Esophagus squamous epithelium (tissue), 5 donors: ENCODE data around the gene ZEB2. TPM values are rescaled to one million over a fixed set of nuclear protein-coding genes. Genes with fewer than 3 reads are reported as not detected.

Experiments
- DNase-seq: peaks from one replicate; lab custom pipeline; 2025; lab: John Stamatoyannopoulos, UW
- H3K27ac ChIP-seq, 4 donors: fragments of 200-600 bp; sonication (generic); one replicate each; pipeline ENCODE4 v1.5.1; 2016 to 2019; ENCODE audit warnings: mild to moderate bottlenecking in 1 of 4
- H3K27me3 ChIP-seq, 4 donors: fragments of 200-600 bp; sonication (generic); 1 replicate in 3 of 4; 2 replicates in 1 of 4; pipeline versions ENCODE4 v1.5.1 to v1.6.0; 2017 to 2021; ENCODE audit warnings: antibody characterized with exemption in 1 of 4
- H3K36me3 ChIP-seq, 3 donors: fragments of 200-600 bp; sonication (generic); one replicate each; pipeline ENCODE4 v1.5.1; 2016 to 2019
- H3K4me1 ChIP-seq, 3 donors: fragments of 200-600 bp; sonication (generic); one replicate each; pipeline ENCODE4 v1.5.1; 2017 to 2019
- H3K4me3 ChIP-seq, 4 donors: fragments of 200-600 bp; sonication (generic); 1 replicate in 3 of 4; 2 replicates in 1 of 4; pipeline ENCODE4 v1.5.1; 2016 to 2019; ENCODE audit warnings: mild to moderate bottlenecking in 2 of 4, moderate library complexity in 1 of 4
- H3K9me3 ChIP-seq, 3 donors: fragments of 200-600 bp; sonication (generic); one replicate each; pipeline ENCODE4 v1.5.1; 2016 to 2019
- POLR2A ChIP-seq, 4 donors: fragments of 450-650 bp; IDR thresholded peaks; one replicate each; pipeline ENCODE4 v1.6.1; 2017; ENCODE audit warnings: antibody characterized with exemption in 4 of 4, mild to moderate bottlenecking in 4 of 4, moderate library complexity in 3 of 4
- WGBS, 2 donors: methylation state at CpG; one replicate each; pipeline ENCODE4 v1.1.5; 2018; 5-methylcytosine and 5-hydroxymethylcytosine counted together
- intact Hi-C: fragments of 100-400 bp; cut with DNase I; formaldehyde crosslinking; loops from one replicate; pipeline ENCODE4 v1.15.0; 2022
- total RNA-seq, 4 donors: library from RNA; depleted of rRNA; stranded (reverse); fragments of >200 nt; gene quantifications; one replicate each; pipeline ENCODE4 v1.1.0, GENCODE V29; 2016
- TF ChIP-seq, protein P1 (sequence below), 6 experiments: fragments of 450-650 bp in 4 of 6; fragments of 200-600 bp in 2 of 6; sonication (generic) in 2 of 6; IDR thresholded peaks; one replicate each; pipeline ENCODE4 v1.5.1; 2016 to 2019; ENCODE audit warnings: antibody characterized with exemption in 6 of 6, mild to moderate bottlenecking in 4 of 6, moderate library complexity in 4 of 6
- donor health status: DM: yes; HTN: yes; CAD: no.

ZEB2 gene
- total RNA-seq, 4 donors from 2014 or later, result 3.1 to 56.5 (median 15.7) TPM

GRCh38 chr2:144452989-144453336 lies 67.0 kb downstream of the ZEB2 start:
- WGBS, 2 donors, result 47 to 65% methylated on average over 4 of the region's 4 CpGs
- Histone ChIP-seq H3K36me3 (no peaks in the 10 kb centered on the region), H3K27me3 (no peaks in the 10 kb centered on the region), H3K9me3 (no peaks in the 10 kb centered on the region), H3K4me3 (peak overlapping the region in 3 of 4 donors; percentile 13 to 54 (median 28)), H3K4me1 (peaks cover 0 to 90% (median 38%) of the 10 kb centered on the region in 3 donors), H3K27ac (peak overlapping the region; percentile 33 to 81 (median 62))
- DNase-seq, result no peak
- no peak for TF ChIP-seq POLR2A (IDR thresholded peaks at IDR 0.05)
- TF ChIP-seq, protein P1, sequence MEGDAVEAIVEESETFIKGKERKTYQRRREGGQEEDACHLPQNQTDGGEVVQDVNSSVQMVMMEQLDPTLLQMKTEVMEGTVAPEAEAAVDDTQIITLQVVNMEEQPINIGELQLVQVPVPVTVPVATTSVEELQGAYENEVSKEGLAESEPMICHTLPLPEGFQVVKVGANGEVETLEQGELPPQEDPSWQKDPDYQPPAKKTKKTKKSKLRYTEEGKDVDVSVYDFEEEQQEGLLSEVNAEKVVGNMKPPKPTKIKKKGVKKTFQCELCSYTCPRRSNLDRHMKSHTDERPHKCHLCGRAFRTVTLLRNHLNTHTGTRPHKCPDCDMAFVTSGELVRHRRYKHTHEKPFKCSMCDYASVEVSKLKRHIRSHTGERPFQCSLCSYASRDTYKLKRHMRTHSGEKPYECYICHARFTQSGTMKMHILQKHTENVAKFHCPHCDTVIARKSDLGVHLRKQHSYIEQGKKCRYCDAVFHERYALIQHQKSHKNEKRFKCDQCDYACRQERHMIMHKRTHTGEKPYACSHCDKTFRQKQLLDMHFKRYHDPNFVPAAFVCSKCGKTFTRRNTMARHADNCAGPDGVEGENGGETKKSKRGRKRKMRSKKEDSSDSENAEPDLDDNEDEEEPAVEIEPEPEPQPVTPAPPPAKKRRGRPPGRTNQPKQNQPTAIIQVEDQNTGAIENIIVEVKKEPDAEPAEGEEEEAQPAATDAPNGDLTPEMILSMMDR (IDR thresholded peaks at IDR 0.05), result no peak
- intact Hi-C loops, result no loop called here

GRCh38 chr2:144452169-144452988 lies 67.5 kb downstream of the ZEB2 start:
- 34 to 39% methylated on average over 15 of the region's 15 CpGs for WGBS, 2 donors
- Histone ChIP-seq H3K9me3 (no peaks in the 10 kb centered on the region), H3K4me3 (peak overlapping the region in 3 of 4 donors; percentile 13 to 54 (median 28)), H3K27ac (peak overlapping the region; percentile 33 to 81 (median 62)), H3K4me1 (peaks cover 0 to 87% (median 38%) of the 10 kb centered on the region in 3 donors), H3K36me3 (no peaks in the 10 kb centered on the region), H3K27me3 (no peaks in the 10 kb centered on the region)
- no peak for TF ChIP-seq POLR2A (IDR thresholded peaks at IDR 0.05)
- TF ChIP-seq, protein P1 (IDR thresholded peaks at IDR 0.05), result peak in 3 of 6 experiments; percentile 19 to 40 (median 24)
- no peak for DNase-seq
- intact Hi-C loops, result no loop called here

DNA sequence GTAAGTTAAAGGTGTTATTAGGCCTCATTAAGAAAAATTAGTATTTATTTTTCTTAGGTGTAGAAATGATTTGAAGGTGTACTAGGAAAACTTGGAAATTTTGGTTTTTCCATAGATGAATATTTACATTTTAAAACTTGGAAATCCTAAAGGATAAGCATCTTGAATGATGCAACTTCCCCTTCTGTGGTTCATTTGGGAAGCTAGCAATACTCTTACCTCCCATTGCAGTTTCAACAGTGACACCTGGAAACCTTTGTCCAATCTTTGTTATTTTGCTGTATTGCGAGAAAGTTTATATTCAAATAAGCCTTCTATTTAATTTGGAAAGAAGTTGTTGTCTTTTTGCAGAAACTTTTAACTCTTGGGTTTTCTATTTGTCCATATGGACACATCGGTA lies 68.5 kb downstream of the ZEB2 start:
- Histone ChIP-seq H3K4me3 (no peak overlapping the region), H3K27me3 (no peaks in the 10 kb centered on the region), H3K9me3 (no peaks in the 10 kb centered on the region), H3K4me1 (peaks cover 0 to 77% (median 33%) of the 10 kb centered on the region in 3 donors), H3K36me3 (no peaks in the 10 kb centered on the region), H3K27ac (peak overlapping the region in 2 of 4 donors; percentile 54 to 70)
- intact Hi-C loops, result no loop called here
- TF ChIP-seq, protein P1 (IDR thresholded peaks at IDR 0.05), result no peak
- TF ChIP-seq POLR2A (IDR thresholded peaks at IDR 0.05), result no peak
- 85 to 91% methylated on average over 2 of the region's 2 CpGs for WGBS, 2 donors
- no peak for DNase-seq

DNA sequence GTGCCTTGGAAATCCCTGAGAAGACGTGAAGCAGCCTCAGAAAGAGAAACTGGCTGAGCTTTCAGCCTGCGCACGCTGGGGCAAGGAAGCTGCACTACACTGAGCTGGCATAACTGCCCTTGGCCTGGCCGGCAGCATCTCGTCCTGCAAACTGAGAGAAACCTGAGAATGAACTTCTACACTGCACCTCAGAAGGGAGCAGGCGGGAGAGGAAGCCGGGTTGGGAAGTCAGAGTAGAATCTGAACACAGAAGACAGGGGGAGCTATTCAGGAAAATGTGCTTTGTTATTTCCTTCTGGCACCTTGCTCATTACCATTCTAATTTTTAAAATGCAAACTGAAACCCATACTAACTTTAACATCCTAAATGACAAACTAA lies 70.9 kb downstream of the ZEB2 start:
- peak overlapping the region in 2 of 4 donors; percentile 15 to 51 for H3K4me3 ChIP-seq
- WGBS, 2 donors, result 61 to 68% methylated on average over 6 to 7 of the region's 7 CpGs
- H3K4me1 ChIP-seq, result peaks cover 0 to 65% (median 22%) of the 10 kb centered on the region in 3 donors
- peak overlapping the region; percentile 1 to 71 (median 61) for H3K27ac ChIP-seq
- DNase-seq, result no peak
- H3K27me3 ChIP-seq, result no peaks in the 10 kb centered on the region
- no peaks in the 10 kb centered on the region for H3K36me3 ChIP-seq
- intact Hi-C loops, result no loop called here
- TF ChIP-seq, protein P1 (IDR thresholded peaks at IDR 0.05), result peak in 4 of 6 experiments; percentile 26 to 36 (median 30)
- TF ChIP-seq POLR2A (IDR thresholded peaks at IDR 0.05), result no peak
- no peaks in the 10 kb centered on the region for H3K9me3 ChIP-seq

DNA sequence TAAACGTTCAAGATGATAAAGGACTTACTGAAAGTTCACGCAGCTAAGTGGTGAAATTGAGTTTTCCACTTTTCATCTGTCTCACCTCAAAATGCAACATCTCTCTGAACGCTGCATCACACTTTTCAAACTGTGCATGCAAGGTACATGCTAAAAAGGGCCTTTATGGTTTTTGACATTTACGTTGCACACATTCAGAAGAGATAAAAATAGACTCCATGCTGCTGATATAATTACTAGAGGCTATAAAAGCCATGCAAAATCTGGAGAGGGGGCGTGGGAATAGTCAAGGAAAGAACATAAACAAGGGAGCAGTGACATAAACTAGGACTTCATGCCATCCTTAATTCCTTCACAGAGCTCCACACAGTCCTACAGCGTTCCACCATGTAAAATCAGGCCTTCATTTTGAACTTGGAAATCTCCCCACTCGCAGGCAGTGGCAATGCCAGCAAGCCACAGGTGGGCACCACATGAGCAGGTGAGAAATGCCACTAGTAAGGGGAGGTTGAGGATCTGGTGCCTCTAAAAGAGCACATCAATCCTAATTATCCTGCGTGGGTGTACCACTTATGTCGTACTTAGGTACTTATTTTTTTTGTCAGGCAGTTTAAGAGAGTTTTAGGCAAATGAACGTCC lies 71.4 kb downstream of the ZEB2 start:
- WGBS, 2 donors, result 70% methylated on average over 10 of the region's 10 CpGs
- H3K36me3 ChIP-seq, result no peaks in the 10 kb centered on the region
- intact Hi-C loops, result no loop called here
- peaks cover 0 to 65% (median 20%) of the 10 kb centered on the region in 3 donors for H3K4me1 ChIP-seq
- H3K27ac ChIP-seq, result peak overlapping the region; percentile 1 to 71 (median 61)
- peak overlapping the region in 2 of 4 donors; percentile 15 to 51 for H3K4me3 ChIP-seq
- no peak for DNase-seq
- no peaks in the 10 kb centered on the region for H3K9me3 ChIP-seq
- no peak for TF ChIP-seq POLR2A (IDR thresholded peaks at IDR 0.05)
- TF ChIP-seq, protein P1 (IDR thresholded peaks at IDR 0.05), result no peak
- H3K27me3 ChIP-seq, result no peaks in the 10 kb centered on the region
